ENCODE data around the gene EPS15.
A peak's percentile ranks its signal among the peaks of the same experiment; 100 is the strongest.
"Not testable (repeated sequence)": the region's sequence is repeated elsewhere in the genome, so short reads cannot be mapped to it uniquely, and the experiment has no call there.

Gene EPS15

GRCh38 chr1:51542158-51542953 lies 23.3 kb upstream of the EPS15 start:
- DNase-seq (ENCODE audit: low read depth in 2 of 2): no peak

GRCh38 chr1:51541313-51542050 lies 22.4 kb upstream of the EPS15 start:
- DNase-seq (ENCODE audit: low read depth in 2 of 2): no peak

GRCh38 chr1:51537568-51537967 lies 18.5 kb upstream of the EPS15 start:
- DNase-seq (ENCODE audit: low read depth in 2 of 2): no peak

- DNase-seq (ENCODE audit: low read depth in 2 of 2): peak in 1 of 2 donors; percentile 17
Observed at GRCh38 chr1:51535006-51535592, 16.0 kb upstream of the EPS15 start.

- DNase-seq (ENCODE audit: low read depth in 2 of 2): no peak
Observed at GRCh38 chr1:51534447-51534846, 15.4 kb upstream of the EPS15 start.

GRCh38 chr1:51532853-51533252 lies 13.8 kb upstream of the EPS15 start:
- DNase-seq (ENCODE audit: low read depth in 2 of 2): no peak

- DNase-seq (ENCODE audit: low read depth in 2 of 2): not testable (repeated sequence)
Observed at GRCh38 chr1:51530447-51530846, 11.4 kb upstream of the EPS15 start.

- no peak for DNase-seq (ENCODE audit: low read depth in 2 of 2)
Observed at GRCh38 chr1:51527144-51527543, 8.1 kb upstream of the EPS15 start.

GRCh38 chr1:51526248-51526647 lies 7.2 kb upstream of the EPS15 start:
- DNase-seq (ENCODE audit: low read depth in 2 of 2): no peak

- DNase-seq (ENCODE audit: low read depth in 2 of 2): no peak
Observed at GRCh38 chr1:51525295-51525694, 6.2 kb upstream of the EPS15 start.

- DNase-seq (ENCODE audit: low read depth in 2 of 2): no peak
Observed at GRCh38 chr1:51524817-51525216, 5.8 kb upstream of the EPS15 start.

GRCh38 chr1:51523931-51524330 lies 4.9 kb upstream of the EPS15 start:
- DNase-seq (ENCODE audit: low read depth in 2 of 2): no peak

- DNase-seq (ENCODE audit: low read depth in 2 of 2): no peak
Observed at GRCh38 chr1:51520700-51521248, 1.7 kb upstream of the EPS15 start.

- DNase-seq (ENCODE audit: low read depth in 2 of 2): no peak
Observed at GRCh38 chr1:51519865-51520699, 1.0 kb upstream of the EPS15 start.

GRCh38 chr1:51518586-51519047 lies 449 bp downstream of the EPS15 start:
- peak in 1 of 2 donors; percentile 39 for DNase-seq (ENCODE audit: low read depth in 2 of 2)

- peak in 1 of 2 donors; percentile 16 for DNase-seq (ENCODE audit: low read depth in 2 of 2)
Observed at GRCh38 chr1:51518033-51518585, 957 bp downstream of the EPS15 start.

- DNase-seq (ENCODE audit: low read depth in 2 of 2): no peak
Observed at GRCh38 chr1:51517361-51518032, 1.6 kb downstream of the EPS15 start.

GRCh38 chr1:51516649-51517158 lies 2.4 kb downstream of the EPS15 start:
- no peak for DNase-seq (ENCODE audit: low read depth in 2 of 2)

- no peak for DNase-seq (ENCODE audit: low read depth in 2 of 2)
Observed at GRCh38 chr1:51515982-51516648, 3.0 kb downstream of the EPS15 start.

All from stimulated activated CD4-positive, alpha-beta T cell treated with anti-CD3 and anti-CD28 coated beads, Interleukin-1b, Interleukin-23, amount 100 ng/mL, for 4 hours (primary cell).